D341Med (cell line): Measurements from ENCODE around the gene STARD8.

ENCODE experiments used
- DNase-seq: peaks from one replicate; pipeline ENCODE4 v3.0.0; 2012; ENCODE audit warnings: low spot score

The STARD8 gene

DNA sequence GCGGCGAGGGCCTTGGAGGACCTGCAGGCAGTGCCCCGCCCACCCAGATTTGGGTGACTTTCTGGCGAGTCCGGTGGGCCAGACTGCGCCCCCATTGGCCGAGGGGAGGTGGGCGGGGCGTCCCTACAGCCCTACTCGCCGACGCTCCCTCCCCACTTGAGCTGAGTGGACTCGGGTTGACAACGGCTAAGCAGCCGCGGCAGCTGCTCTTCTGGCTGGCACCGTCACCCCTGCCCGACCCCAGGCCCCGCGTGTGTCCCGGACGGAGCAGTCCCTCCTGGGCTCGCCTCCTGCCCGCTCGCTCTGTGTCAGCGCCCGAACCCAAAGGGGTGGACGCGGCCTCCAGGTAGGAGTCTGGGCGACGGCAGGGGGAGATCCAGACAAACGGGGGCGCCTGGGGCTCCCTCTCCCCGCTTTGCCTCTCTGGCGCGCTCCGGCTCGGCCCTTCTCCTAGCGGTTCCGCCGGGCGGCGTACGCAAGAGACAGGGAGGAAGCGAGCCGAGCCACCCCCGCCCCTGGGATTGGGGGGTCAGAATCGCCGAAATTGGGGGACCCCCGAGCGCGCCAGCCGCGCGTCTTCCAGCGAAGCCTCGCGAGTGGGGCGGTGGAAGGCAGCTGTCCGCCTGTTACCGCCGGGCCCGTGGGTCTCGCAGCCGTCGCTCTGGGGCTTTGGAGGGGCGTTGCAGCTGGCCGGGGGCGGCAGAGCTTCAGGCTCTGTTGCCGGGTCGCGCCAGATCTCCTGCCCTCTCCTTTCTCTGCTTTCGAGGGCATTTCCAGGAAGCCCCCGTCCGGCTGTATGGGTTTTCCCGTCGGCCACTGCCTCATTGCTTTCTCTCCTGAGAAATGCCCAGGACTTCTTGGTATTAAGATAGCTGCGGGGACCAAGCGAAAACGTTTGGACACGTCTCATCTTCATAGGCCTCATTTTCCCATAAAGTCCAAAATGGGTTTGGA lies 46.3 kb downstream of the STARD8 start:
- peak; percentile 21 for DNase-seq

DNA sequence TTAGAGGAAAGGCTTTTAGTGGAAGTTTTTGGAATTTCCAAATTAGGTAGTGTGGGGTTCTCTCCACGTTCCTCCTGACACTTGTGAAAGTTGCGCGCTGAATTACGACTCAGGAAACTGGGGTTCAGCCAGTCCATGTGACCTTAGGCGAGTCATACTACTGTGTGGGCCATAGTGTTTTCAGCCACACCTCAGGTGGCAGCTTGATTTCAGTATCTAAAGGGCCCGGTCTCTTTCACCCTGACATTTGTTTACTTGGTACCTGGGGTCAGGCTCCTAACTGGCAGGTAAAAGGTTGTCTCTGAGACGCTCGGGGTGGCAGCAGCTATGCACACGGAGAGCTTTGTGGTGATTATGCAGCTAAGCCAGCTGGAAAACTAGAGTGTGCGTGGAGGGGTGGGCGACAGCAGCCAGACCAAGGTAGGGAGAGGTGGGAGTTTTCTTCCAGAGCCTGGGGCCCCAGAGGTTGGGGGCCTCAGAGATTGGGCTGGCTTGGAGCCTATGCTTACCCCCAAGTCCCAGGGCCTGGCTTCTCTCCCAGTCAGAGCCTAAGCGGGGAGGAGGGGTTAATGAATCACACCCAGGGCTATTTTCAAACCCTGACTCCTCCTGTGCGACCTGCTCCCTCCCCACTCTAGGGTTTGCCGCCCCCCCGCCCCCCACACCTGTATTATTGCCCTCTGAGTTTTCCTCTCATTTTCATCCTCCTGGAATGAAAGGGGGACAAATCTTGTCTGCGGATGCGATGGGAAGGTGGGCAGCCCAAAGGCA lies 47.2 kb downstream of the STARD8 start:
- DNase-seq: no peak

DNA sequence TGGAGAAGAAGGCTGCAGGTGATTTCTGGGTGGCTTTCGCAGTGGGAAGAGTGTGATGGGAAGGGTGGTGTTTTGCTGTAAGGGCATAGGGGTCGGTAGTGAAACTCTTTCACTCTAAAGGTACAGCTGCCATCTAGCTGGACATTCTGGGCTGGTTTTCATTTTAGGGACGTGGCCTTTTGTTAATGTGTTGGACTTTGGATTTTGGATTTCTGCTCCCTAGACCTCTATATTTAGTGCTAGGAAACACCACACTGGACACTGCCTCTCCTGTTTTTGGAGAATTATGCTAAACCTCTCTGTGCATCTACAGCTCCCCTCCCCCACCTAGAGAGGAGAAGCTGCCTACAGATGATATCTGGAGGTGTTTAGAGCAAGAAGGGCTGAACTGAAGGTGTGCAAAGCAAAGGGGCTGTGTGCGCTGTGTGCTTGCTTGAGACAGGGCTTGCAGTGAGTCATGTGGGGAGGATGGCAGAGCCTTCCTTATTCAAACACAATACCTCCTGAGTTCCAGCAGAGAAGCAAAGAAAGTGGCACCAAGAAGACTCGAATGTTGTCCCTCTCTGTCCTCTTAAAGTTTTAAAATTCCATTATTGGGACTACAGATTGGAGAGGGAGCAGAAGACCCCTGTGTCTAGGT lies 47.9 kb downstream of the STARD8 start:
- DNase-seq: no peak

DNA sequence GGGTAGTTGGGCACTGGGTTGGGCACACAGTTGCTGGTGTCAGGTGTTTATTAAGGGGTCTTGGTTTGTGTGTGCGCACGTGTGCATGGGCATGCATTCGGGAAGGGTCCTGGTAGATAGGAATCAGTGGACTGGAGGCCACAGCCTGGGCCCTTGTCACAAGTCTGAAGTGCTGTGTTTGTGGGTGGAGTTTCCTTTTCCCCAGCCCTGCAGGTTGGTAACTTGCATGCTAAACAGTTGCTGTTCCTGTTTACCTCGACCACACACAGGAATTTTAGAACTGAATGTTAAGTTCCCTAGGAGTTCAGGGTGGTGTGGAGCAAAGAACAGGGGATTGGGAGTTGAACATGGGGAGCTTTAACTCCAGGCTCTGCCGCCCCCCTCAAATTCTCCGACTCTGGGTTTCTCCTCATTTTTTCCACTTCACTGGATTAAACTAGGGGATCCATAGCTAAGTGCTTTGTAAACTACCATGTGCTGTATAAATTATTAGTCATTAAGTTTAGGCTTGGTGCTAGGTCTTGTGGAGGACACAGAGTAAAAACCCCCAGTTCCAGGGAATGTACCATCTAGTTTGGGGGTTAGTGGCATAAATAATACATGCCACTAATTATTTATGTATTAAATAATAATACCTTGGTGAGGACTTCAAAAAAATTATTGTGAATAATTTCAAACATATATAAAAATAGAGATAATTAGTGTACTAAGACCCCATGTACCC lies 49.0 kb downstream of the STARD8 start:
- DNase-seq: no peak

DNA sequence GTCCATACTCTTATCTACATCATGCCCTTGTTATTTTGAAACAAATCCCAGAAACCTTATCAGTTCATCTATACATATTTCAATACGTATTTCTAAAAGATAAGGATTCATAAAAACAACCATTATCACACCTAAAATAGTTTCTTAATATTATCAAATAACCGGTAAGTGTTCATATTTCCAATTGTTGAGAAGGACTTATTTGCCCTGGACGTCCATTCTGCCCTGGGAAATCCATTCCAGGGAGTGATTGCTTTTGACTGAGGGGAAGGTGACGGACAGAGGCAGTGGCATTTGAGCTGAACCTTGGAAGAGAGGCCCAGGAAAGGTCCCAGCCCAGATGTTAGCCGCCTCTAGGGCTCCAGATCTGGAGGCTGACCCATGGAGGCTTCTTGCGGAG lies 49.6 kb downstream of the STARD8 start:
- DNase-seq: no peak

DNA sequence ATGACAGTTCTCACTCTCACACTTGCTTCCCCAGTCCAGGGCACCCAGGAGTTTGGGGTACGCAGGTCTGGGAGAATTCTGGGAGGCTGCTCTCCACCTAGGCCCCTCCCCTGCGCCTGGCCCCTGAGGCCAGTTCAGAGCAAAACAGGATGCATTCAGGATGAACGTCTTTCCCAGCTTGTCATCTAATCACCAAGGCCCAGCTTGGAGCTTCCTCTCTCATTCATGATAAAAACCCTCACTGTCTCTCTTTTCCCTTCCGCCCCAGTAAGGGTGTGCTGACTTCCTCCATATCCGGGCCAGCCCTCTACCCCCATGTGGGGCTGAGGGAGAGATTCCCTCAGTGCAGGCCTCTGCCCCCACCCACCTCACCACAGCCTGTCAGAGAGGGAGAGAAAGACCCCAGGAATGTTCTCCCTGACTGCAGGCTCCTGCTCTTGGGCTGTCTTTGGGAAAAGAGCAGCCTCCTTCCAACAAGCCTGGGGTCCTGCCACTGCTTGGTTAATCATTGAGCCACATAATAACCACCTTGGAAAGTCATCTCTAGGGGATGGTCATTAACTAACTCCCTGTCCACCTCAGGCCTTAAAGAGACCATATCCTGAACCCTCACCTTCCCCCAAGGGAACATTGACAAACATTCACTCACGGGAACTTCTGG lies 50.1 kb downstream of the STARD8 start:
- DNase-seq: no peak

DNA sequence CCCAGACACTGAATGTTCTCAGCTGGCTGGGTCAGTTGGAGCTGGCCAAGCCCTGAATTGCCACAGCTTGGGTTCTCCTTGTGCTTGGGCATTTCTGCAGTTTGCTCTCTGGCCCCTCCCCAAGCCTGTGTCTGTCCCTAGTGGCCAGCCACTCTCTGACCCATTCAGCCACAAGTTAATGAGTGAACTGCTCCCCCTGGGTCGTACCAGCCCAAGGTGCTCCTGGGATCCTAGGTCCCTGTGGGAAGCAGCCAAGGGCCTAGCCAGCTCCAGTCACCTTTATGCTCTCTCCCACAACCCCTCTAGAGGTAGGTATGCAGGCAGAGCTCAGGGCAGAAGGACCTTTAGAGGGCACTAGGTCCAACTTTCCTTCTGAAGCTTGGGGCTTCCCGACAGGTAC lies 51.5 kb downstream of the STARD8 start:
- no peak for DNase-seq

DNA sequence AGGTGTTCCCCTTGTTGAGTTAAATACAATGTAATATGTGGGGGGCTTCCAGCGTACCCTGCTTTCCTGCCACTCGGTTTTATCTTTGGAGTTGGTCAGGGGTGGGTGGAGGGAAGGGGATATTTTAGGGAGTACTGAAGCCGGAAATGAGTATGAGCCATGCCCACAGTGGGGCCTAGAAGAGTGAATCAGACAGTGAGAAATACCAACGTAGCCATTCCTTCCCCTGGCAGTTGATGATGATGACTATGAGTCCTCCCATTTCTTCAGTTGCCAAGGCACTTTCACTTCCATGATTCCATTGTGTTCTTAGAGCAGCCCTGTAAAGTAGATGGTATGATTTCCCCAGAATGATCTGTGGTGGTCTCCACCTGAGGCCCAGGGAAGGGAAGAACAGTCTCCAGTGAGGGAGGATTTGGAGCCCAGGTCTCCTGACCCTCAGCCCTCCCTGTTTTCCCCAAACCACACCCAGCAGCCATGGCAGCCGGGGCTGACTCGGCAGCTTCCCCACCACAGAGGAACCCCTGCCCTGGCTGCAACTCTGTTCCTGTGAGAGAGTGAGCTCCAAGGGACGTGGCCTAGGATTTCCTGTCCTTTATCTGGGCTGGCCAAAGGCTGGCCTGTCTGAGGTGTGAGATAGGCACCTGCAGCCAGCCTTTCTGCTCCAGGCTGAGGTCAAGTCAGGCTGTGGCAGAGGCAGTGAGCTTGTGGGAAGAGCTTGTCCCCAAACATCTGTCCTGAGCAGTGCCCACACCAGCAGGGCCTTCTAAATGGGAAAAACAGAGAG lies 52.7 kb downstream of the STARD8 start:
- DNase-seq: no peak

DNA sequence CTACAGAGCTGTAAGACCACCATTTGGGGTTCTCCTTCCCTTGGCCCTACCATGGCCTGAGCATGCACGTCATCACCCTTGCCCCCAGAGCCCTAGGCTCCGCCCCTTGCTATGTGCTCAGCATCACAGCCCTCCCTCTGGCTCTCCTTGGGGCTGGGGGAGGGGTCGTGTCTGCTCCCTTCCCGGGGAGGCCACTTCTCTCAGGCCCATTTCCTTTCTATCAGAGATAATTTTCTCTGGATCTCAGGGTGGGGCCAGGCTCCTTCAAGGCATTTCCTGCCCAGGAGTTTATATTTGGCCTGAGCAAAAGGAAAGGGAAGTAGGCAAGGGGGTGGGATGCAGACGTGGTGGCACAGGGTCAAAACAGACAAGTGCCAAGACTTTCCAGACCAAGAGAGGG lies 55.9 kb downstream of the STARD8 start:
- no peak for DNase-seq

DNA sequence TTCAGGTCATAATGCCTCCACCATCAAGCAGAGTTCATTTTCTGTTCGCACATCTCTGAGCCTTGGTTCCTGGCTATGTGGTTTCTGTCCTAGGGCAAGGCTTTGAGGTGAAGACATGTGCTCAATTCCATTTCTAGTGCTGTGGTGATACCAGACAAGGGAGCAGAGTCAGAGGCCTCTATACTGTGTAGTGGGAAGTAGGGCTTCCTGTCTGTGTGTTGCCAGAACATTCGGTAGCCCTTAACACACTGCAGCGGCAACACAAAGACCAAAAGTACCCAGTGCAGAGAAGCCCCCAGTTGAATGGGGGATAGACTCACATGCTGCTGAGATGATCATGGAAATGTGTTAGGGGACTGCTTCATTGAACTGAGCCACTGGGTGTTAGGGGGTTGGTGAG lies 56.4 kb downstream of the STARD8 start:
- DNase-seq: no peak

DNA sequence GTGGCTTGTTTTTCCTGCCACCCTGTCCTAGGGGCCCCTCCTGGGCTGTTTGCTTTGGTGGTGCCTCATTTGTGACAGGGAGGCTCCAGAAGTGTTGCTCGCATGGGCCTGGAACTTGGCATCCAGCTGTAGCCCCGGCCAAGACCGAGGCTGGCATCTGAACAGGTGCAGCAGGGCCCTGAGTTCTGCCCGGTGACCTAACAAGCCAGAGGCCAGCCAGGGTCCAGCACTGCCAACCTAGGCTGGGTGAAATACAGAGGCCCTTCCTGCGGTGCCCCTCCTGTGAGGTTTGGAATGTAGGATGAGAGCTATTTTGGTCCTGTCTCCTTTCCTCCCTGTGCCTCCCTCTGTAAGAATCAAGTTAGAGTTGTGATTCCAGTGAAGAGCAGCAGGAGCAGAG lies 58.5 kb downstream of the STARD8 start:
- no peak for DNase-seq

DNA sequence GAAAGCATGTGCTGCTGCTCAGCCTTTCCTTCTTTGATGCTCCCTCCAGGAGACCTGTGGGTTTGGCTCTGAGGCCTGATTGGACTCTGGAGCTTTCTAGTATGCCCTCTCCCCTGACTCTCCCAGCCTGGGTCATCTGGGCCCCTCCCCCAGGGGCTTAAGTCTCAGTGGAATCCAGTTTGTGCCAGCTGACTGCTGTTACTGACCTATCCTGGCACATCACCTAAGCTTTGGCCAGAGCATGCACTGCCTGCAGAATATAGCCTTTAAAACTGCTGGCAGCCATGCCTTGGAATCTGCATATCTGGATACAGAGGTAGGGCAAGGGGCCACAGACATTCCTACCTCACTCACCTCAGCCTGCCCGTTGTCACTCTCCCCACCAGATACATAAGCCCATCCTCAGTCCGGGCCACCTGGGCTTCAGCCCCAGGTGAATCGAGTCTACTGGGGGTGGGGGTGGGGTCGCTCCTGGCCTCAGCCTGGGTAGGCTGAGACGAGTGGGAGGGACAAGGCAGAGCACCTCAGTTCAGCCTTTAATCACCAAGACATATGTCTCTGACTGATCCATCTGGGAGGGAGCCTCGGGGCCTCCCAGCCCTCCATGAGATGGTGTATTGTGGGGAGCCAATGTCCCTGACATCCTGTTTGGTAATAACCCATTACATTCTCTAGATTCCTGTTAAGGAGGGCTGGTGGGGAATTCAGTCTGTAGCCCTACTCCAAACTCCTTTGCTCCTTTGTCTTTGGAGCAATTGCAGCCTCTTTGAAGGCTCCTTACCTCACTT lies 61.2 kb downstream of the STARD8 start:
- DNase-seq: no peak

DNA sequence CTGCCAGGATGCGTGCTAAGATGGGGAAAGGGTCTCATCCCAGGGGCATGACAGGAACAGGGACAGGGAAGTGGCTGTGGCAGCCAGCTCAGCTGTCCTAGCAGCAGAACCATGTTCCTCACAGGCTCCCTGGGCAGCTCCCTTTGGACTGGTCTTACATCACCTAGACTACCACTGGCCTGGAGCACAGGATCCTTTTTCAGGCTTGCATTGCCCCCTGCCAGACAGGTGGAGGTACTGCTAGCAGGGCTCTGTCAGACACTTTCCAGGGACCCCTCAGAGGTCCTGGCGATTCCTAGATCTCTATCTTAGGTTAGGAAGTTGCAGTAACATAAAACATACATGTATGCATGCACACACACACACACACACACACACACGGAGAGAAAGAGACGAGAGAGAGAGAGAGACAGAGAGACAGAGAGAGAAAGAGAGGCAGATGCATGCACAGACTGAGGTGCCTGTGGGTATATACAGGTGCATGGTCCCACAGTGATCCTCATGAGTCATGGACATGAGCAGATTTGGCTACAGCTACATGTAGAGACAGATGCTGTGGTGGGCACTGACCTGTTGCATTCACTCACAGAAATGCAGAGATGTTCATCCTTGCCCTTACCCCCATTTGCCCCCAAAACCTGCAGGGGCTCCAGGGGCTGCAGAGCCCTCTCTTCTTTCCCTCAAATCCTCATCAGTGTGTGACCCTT lies 63.6 kb downstream of the STARD8 start:
- DNase-seq: peak; percentile 36

DNA sequence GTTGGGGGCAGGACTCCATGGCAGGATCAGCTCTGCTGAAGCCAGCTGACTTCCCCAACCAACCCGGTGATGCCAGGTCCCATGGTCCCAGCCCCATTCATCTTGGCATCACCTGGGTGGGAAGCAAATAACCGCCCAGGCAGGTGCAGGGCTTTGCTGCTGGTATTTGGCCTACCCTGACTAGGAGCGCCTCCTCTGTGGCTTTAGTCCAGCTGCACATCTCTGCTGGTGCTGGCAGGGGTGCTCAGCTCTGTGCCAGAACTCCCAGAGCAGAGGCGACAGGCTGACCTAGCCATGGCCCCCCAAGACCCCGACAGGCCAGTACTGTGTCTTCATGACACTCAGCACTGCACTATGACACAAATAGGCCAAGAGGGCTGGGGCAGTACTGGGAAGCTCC lies 64.4 kb downstream of the STARD8 start:
- no peak for DNase-seq

DNA sequence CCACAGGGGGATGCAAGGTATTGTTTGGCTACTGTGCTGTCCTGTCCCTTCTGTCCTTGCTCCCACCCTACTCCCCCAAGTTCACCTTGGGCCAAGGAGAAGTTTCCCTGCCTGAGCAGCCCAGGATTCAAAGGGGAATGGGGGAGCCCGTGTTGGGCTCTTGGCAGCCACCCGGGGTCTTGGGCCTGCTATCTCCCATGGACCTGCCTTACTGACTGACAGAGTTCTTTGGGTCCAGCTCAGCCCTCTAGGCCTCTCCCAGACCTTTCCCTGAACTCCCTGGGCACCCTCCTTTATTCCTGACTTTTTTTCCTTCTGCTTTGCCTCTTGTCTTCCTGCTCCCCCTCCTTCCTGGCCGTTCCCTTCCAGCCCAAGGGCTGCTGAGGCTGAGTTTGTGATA lies 67.4 kb downstream of the STARD8 start:
- DNase-seq: no peak

DNA sequence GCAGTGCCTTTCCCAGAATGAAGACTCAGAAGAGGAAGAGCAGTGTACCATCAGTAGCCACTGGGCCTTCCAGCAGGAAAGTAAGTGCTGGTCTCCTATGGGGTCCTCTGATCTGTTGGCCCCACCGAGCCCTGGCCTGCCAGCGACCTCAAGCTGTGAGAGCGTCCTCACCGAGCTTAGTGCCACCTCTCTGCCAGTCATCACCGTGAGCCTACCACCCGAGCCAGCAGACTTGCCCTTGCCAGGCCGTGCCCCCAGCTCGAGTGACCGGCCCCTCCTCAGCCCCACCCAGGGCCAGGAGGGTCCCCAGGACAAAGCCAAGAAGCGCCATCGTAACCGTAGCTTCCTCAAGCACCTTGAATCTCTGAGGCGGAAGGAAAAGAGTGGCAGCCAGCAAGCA lies 69.7 kb downstream of the STARD8 start:
- no peak for DNase-seq

DNA sequence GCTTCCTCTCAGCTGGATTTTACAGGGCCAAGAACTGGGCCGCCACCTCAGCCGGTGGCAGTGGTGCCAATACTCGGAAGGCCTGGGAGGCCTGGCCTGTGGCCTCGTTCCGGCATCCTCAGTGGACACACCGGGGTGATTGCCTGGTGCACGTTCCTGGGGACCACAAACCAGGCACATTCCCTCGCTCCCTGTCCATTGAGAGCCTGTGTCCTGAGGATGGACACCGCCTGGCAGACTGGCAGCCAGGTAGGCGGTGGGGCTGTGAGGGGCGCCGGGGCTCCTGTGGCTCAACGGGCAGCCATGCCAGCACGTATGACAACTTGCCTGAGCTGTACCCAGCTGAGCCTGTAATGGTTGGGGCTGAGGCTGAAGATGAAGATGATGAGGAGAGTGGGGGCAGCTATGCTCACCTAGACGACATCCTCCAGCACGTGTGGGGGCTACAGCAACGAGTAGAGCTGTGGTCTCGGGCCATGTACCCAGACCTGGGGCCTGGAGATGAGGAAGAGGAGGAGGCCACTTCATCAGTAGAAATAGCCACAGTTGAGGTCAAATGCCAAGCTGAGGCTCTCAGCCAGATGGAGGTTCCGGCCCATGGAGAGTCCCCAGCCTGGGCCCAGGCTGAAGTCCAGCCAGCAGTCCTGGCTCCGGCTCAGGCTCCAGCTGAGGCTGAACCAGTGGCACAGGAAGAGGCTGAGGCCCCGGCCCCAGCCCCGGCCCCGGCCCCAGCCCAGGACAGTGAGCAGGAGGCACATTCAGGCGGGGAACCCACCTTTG lies 70.4 kb downstream of the STARD8 start:
- DNase-seq: no peak

DNA sequence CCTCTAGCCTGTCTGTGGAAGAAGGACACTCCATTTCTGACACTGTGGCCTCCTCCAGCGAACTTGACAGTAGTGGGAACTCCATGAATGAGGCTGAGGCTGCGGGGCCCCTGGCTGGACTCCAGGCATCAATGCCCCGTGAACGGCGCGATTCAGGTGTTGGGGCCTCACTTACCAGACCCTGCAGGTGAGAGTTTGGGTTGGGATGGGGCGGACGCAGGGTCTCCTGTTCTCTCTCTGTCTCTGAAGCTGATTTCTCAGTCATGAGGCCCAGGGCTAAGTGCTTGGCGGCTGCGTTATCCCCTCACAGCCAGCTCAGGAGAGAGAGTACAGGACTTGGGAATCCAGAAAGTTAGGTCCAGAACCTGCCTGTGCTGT lies 71.0 kb downstream of the STARD8 start:
- DNase-seq: no peak
